OCI-LY1 (cell line): ENCODE data around the gene DBF4.

Source experiments
- H2AFZ ChIP-seq: fragments of 200-600 bp; sonication (generic), shearing (Covaris generic); 2 replicates; pipeline ENCODE4 v1.6.0; 2014; ENCODE audit warnings: antibody characterized with exemption, mild to moderate bottlenecking, low read length
- H3F3A ChIP-seq: fragments of 200-600 bp; sonication (generic), shearing (Covaris generic); 2 replicates; pipeline ENCODE4 v1.6.0; 2014; ENCODE audit warnings: mild to moderate bottlenecking, antibody characterized with exemption, low read length, moderate library complexity; ENCODE audit not compliant: insufficient read depth
- H3K27ac ChIP-seq: fragments of 200-600 bp; sonication (generic); 2 replicates; pipeline ENCODE4 v1.5.1; 2014; ENCODE audit warnings: low read length, mixed run types, mild to moderate bottlenecking, low read depth; ENCODE audit not compliant: poor library complexity, severe bottlenecking
- H3K27me3 ChIP-seq: fragments of 200-600 bp; sonication (generic); 2 replicates; pipeline ENCODE4 v1.6.0; 2014; ENCODE audit warnings: antibody characterized with exemption, mild to moderate bottlenecking, low read length, moderate library complexity; ENCODE audit not compliant: insufficient read depth
- H3K36me3 ChIP-seq: fragments of 200-600 bp; sonication (generic); 2 replicates; pipeline ENCODE4 v1.6.1; 2014; ENCODE audit warnings: mild to moderate bottlenecking, antibody characterized with exemption, low read length, moderate library complexity, mixed read lengths; ENCODE audit not compliant: insufficient read depth
- H3K4me1 ChIP-seq: fragments of 200-600 bp; sonication (generic); 2 replicates; pipeline ENCODE4 v1.5.1; 2014; ENCODE audit warnings: mild to moderate bottlenecking, low read length, moderate library complexity; ENCODE audit not compliant: insufficient read depth, severe bottlenecking
- H3K4me2 ChIP-seq: fragments of 200-600 bp; sonication (generic), shearing (Covaris generic); 2 replicates; pipeline ENCODE4 v1.6.1; 2014; ENCODE audit warnings: low read length
- H3K4me3 ChIP-seq: fragments of 200-600 bp; sonication (generic); 2 replicates; pipeline ENCODE4 v1.5.1; 2014; ENCODE audit warnings: low read length, low read depth, mild to moderate bottlenecking, mixed read lengths; ENCODE audit not compliant: poor library complexity, severe bottlenecking
- H3K79me2 ChIP-seq: fragments of 200-600 bp; shearing (Covaris generic); 2 replicates; pipeline ENCODE4 v1.6.1; 2016; ENCODE audit warnings: mixed run types, low read length, mixed read lengths; ENCODE audit not compliant: insufficient read depth
- H3K9ac ChIP-seq: fragments of 200-600 bp; sonication (generic), shearing (Covaris generic); 2 replicates; pipeline ENCODE4 v1.6.1; 2014; ENCODE audit warnings: mild to moderate bottlenecking, low read length, mixed read lengths
- H3K9me2 ChIP-seq: fragments of 200-600 bp; sonication (generic), shearing (Covaris generic); 2 replicates; pipeline ENCODE4 v1.6.1; 2014; ENCODE audit warnings: low read depth, mild to moderate bottlenecking, low read length, mixed read lengths
- H3K9me3 ChIP-seq: fragments of 200-600 bp; shearing (Covaris generic); 2 replicates; pipeline ENCODE4 v1.6.1; 2014; ENCODE audit warnings: low read length, mixed read lengths
- H4K20me1 ChIP-seq: fragments of 200-600 bp; sonication (generic), shearing (Covaris generic); 2 replicates; pipeline ENCODE4 v1.6.0; 2016; ENCODE audit warnings: mild to moderate bottlenecking, low read length; ENCODE audit not compliant: insufficient read depth
- CTCF ChIP-seq: fragments of 200-600 bp; sonication (generic), shearing (Covaris generic); IDR thresholded peaks from 2 replicates; pipeline ENCODE4 v1.5.1; 2017; ENCODE audit warnings: mild to moderate bottlenecking, antibody characterized with exemption, low read length, moderate library complexity, mixed read lengths
- EZH2 ChIP-seq: fragments of 200-600 bp; sonication (generic), shearing (Covaris generic); IDR thresholded peaks from 2 replicates; pipeline ENCODE4 v1.8.0; 2017; ENCODE audit warnings: borderline replicate concordance, mixed run types, mild to moderate bottlenecking, antibody characterized with exemption, low read length, moderate library complexity, mixed read lengths

Gene DBF4

DNA sequence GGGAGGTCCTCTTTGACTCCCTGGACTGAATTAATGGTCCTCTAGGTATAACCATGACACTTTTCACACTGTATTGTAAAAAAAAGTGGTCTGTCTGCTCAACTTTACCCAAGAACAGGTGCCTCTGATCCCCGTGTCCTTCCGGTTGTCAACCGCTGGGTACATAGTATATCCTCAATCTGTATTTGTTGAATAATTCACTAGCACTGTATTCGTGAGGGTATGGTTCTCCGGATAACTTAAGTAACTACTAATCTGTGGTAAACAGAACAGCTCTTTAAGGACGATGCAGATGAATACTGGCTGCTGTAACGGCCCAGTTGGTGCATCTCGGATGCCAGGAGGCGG, 57.3 kb downstream of the DBF4 start:
- Histone ChIP-seq H3K4me2 (peak overlapping the region; percentile 96), H3K9me2 (no peaks in the 10 kb centered on the region), H4K20me1 (no peaks in the 10 kb centered on the region), H3K27ac (peak overlapping the region; percentile 31), H3K79me2 (no peaks in the 10 kb centered on the region), H3K36me3 (peaks cover 8% of the 10 kb centered on the region; the same call in 1 of the 2 replicates), H3K4me1 (peaks cover 19% of the 10 kb centered on the region), H3K4me3 (peak overlapping the region; percentile 70), H3K9me3 (no peaks in the 10 kb centered on the region), H3F3A (no peaks in the 10 kb centered on the region), H2AFZ (peak overlapping the region; percentile 62), H3K27me3 (no peaks in the 10 kb centered on the region), H3K9ac (peak overlapping the region; percentile 40)
- no peak for TF ChIP-seq CTCF
- TF ChIP-seq EZH2, result no peak

GRCh38 chr7:87933953-87934698, 57.8 kb downstream of the DBF4 start, which contains the start of gene ADAM22:
ADAM22 (plus strand) TSS chr7:87934251; CDS start chr7:87934466, 215 bp downstream.
- no peaks in the 10 kb centered on the region for H3K9me3 ChIP-seq
- peak within 1 kb of the TSS; percentile 68 for H3K9ac ChIP-seq
- H3K4me3 ChIP-seq, result peak within 1 kb of the TSS; percentile 70
- H3K4me1 ChIP-seq, result peaks cover 19% of the 10 kb centered on the region
- no peaks in the 10 kb centered on the region for H3K27me3 ChIP-seq
- no peaks in the 10 kb centered on the region for H4K20me1 ChIP-seq
- H3K4me2 ChIP-seq, result peak within 1 kb of the TSS; percentile 96
- TF ChIP-seq CTCF (peak; percentile 38), EZH2 (no peak)
- no peaks in the 10 kb centered on the region for H3F3A ChIP-seq
- no peaks in the 10 kb centered on the region for H3K9me2 ChIP-seq
- peaks cover 13% of the 10 kb centered on the region for H3K36me3 ChIP-seq
- H3K27ac ChIP-seq, result peak within 1 kb of the TSS; percentile 31
- H3K79me2 ChIP-seq, result no peaks in the 10 kb centered on the region
- H2AFZ ChIP-seq, result peak within 1 kb of the TSS; percentile 62

DNA sequence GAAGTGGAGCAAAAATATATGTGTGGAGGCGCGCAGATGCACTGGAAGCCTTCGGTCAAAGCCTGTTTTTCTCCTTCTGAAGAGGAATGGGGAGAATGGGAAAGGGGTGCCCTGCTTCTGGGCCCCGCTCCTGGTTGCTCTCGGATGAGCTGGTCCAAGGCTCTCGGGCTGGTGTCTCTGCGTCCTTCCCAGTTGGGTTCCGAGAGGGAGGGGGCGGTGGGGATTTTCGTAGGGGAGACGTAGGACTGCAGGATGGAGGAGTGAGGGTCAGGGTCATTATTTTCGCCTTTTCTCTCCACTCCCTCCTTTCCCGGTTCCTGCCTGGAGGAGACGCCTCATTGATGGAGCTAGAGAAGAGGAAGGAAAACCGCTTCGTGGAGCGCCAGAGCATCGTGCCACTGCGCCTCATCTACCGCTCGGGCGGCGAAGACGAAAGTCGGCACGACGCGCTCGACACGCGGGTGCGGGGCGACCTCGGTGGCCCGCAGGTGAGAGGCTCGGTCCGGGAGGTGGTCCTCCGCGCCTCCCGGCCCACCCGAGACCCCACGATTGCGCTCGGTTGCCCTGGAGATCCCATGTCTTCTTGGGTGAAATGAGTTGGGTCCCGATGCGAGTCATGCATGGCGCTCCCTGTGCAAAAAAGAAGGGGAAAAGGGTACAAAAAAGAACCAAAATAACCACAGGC, 58.5 kb downstream of the DBF4 start:
- H3F3A ChIP-seq, result no peaks in the 10 kb centered on the region
- peaks cover 19% of the 10 kb centered on the region for H3K4me1 ChIP-seq
- no peaks in the 10 kb centered on the region for H3K27me3 ChIP-seq
- H3K36me3 ChIP-seq, result peaks cover 14% of the 10 kb centered on the region
- peak overlapping the region; percentile 33 for H2AFZ ChIP-seq
- peak overlapping the region; percentile 68 for H3K9ac ChIP-seq
- H3K79me2 ChIP-seq, result no peaks in the 10 kb centered on the region
- no peaks in the 10 kb centered on the region for H3K9me2 ChIP-seq
- peak overlapping the region; percentile 96 for H3K4me2 ChIP-seq
- H3K9me3 ChIP-seq, result no peaks in the 10 kb centered on the region
- TF ChIP-seq CTCF (no peak; the same call in 1 of the 2 replicates), EZH2 (no peak)
- peak overlapping the region; percentile 70 for H3K4me3 ChIP-seq
- peak overlapping the region; percentile 14 for H3K27ac ChIP-seq
- no peaks in the 10 kb centered on the region for H4K20me1 ChIP-seq
